ENCODE measurements around the gene ROR1. TPM values are rescaled to one million over a fixed set of nuclear protein-coding genes. Genes with fewer than 3 reads are reported as not detected.

The ROR1 gene
- total RNA-seq, 1 experiment from 2014 or later, result 2.7 TPM

GRCh38 chr1:63983391-63984256, 209.8 kb downstream of the ROR1 start:
- Histone ChIP-seq H3K9ac (ENCODE audit: low read length) (no peak overlapping the region), H3K36me3 (ENCODE audit: control insufficient read depth in 1 of 2, insufficient read depth in 2 of 2, low read length in 2 of 2) (no peaks in the 10 kb centered on the region), H3K79me2 (ENCODE audit: insufficient read depth, low read length) (no peaks in the 10 kb centered on the region), H3K9me2 (ENCODE audit: insufficient read depth) (no peaks in the 10 kb centered on the region), H3K4me1 (ENCODE audit: control insufficient read depth in 1 of 2, insufficient read depth in 2 of 2, low read length in 2 of 2) (peaks cover 11 to 15% of the 10 kb centered on the region in 2 experiments; a peak in 2 of 4 replicates), H3K9me3 (ENCODE audit: control insufficient read depth in 1 of 2, insufficient read depth in 1 of 2, low read depth in 1 of 2, low read length in 2 of 2) (no peaks in the 10 kb centered on the region), H3K4me2 (ENCODE audit: low read length) (no peak overlapping the region), H3K27me3 (ENCODE audit: insufficient read depth, low read length) (no peaks in the 10 kb centered on the region), H4K20me1 (ENCODE audit: insufficient read depth) (no peaks in the 10 kb centered on the region), H3K27ac (ENCODE audit: low read depth, low read length) (no peak overlapping the region), H3K4me3 (replicated peaks in 1 of 2; ENCODE audit: low read depth in 1 of 2, low read length in 2 of 2) (no peak overlapping the region), H2AFZ (ENCODE audit: low read depth, low read length, poor library complexity, severe bottlenecking) (no peak overlapping the region)
- no TSS peak for BruUV-seq (replicated peaks)
- ChIA-PET POLR2A (no interaction called here), CTCF (no interaction called here), RAD21 (ENCODE audit: low non-redundant PET in 1 of 2, low total read pairs in 2 of 2, uncharacterized antibody in 2 of 2, unreplicated experiment in 2 of 2) (no interaction called here)
- ATAC-seq (no peak), DNase-seq (ENCODE audit: low read depth, low spot score) (no peak)
- TF ChIP-seq POLR2AphosphoS5 (IDR thresholded peaks at IDR 0.05; ENCODE audit: low read depth, low read length), result no peak
- TF ChIP-seq TCF7L2 (IDR thresholded peaks at IDR 0.05; ENCODE audit: borderline replicate concordance, extremely low read depth, insufficient read depth, insufficient read length), result no peak
- TF ChIP-seq JUND (IDR thresholded peaks at IDR 0.05), result no peak
- no peak for TF ChIP-seq SRF (IDR thresholded peaks at IDR 0.05; ENCODE audit: low read depth)
- TF ChIP-seq POLR2A (IDR thresholded peaks at IDR 0.05; ENCODE audit: borderline replicate concordance, extremely low read depth, insufficient read depth, insufficient read length), result no peak
- TF ChIP-seq FOSL1 (IDR thresholded peaks at IDR 0.05; ENCODE audit: low read depth), result no peak
- TF ChIP-seq SIN3A (IDR thresholded peaks at IDR 0.05; ENCODE audit: low read depth), result no peak
- no peak for TF ChIP-seq REST (IDR thresholded peaks at IDR 0.05; ENCODE audit: low read depth)
- TF ChIP-seq RAD21 (IDR thresholded peaks at IDR 0.05; ENCODE audit: low read depth), result no peak
- no peak for TF ChIP-seq ZBTB33 (IDR thresholded peaks at IDR 0.05; ENCODE audit: extremely low read depth, insufficient replicate concordance, low read length)
- no peak for TF ChIP-seq EZH2phosphoT487 (IDR thresholded peaks at IDR 0.05; ENCODE audit: borderline replicate concordance)
- TF ChIP-seq CEBPB (IDR thresholded peaks at IDR 0.05; ENCODE audit: low read depth), result no peak
- no peak for TF ChIP-seq ELF1 (IDR thresholded peaks at IDR 0.05; ENCODE audit: borderline replicate concordance, low read depth)
- no peak for TF ChIP-seq ZFX (IDR thresholded peaks at IDR 0.05)
- TF ChIP-seq EZH2 (IDR thresholded peaks at IDR 0.05), result no peak
- TF ChIP-seq YY1 (IDR thresholded peaks at IDR 0.05; ENCODE audit: extremely low read depth, insufficient replicate concordance, low read depth, low read length), result no peak
- TF ChIP-seq CBX3 (IDR thresholded peaks at IDR 0.05; ENCODE audit: low read depth), result no peak
- intact Hi-C loops (cut with micrococcal nuclease), result no loop called here

Data from HCT116 (cell line).